NCI-H187 (cell line): ENCODE measurements around the gene UBAC2.

Experiments used
- DNase-seq, 2 experiments: peaks; one replicate each; lab custom pipeline; 2025; lab: John Stamatoyannopoulos, UW

UBAC2 gene

GRCh38 chr13:99340638-99341037 is 140.0 kb downstream of the UBAC2 start:
- no peak for DNase-seq

- DNase-seq, result no peak
These were observed 141.5 kb downstream of the UBAC2 start for GRCh38 chr13:99341969-99342722.

GRCh38 chr13:99342723-99343315 is 142.2 kb downstream of the UBAC2 start:
- no peak for DNase-seq

GRCh38 chr13:99344610-99345208 is 144.1 kb downstream of the UBAC2 start:
- no peak for DNase-seq

GRCh38 chr13:99345345-99345744 is 144.7 kb downstream of the UBAC2 start:
- DNase-seq, result no peak

- no peak for DNase-seq
These were observed 145.8 kb downstream of the UBAC2 start for GRCh38 chr13:99346335-99347042.

- DNase-seq, result no peak
These were observed 146.8 kb downstream of the UBAC2 start for GRCh38 chr13:99347335-99347878.

- no peak for DNase-seq
These were observed 147.3 kb downstream of the UBAC2 start for GRCh38 chr13:99347911-99348451.

GRCh38 chr13:99350191-99350590 is 149.5 kb downstream of the UBAC2 start:
- DNase-seq, result no peak

- DNase-seq, result no peak
These were observed 151.1 kb downstream of the UBAC2 start for GRCh38 chr13:99351772-99352171.

GRCh38 chr13:99352351-99353245 is 151.9 kb downstream of the UBAC2 start:
- DNase-seq, result no peak

GRCh38 chr13:99353246-99353600 is 152.6 kb downstream of the UBAC2 start:
- DNase-seq, result no peak

GRCh38 chr13:99353836-99354235 is 153.2 kb downstream of the UBAC2 start:
- no peak for DNase-seq

- no peak for DNase-seq
These were observed 153.8 kb downstream of the UBAC2 start for GRCh38 chr13:99354371-99354951.

GRCh38 chr13:99355267-99356011 is 154.8 kb downstream of the UBAC2 start:
- no peak for DNase-seq

- DNase-seq, result no peak
These were observed 155.3 kb downstream of the UBAC2 start for GRCh38 chr13:99356012-99356261.

- no peak for DNase-seq
These were observed 155.8 kb downstream of the UBAC2 start for GRCh38 chr13:99356262-99357091.

- no peak for DNase-seq
These were observed 156.5 kb downstream of the UBAC2 start for GRCh38 chr13:99357131-99357596.

- no peak for DNase-seq
These were observed 157.3 kb downstream of the UBAC2 start for GRCh38 chr13:99357941-99358340.
